NCI-H82 treated with DMSO at 0.1 percent for 48 hours (cell line): ENCODE measurements around the gene PRDX1.
A peak's percentile ranks its signal among the peaks of the same experiment; 100 is the strongest.

Experiments
- DNase-seq: peaks from one replicate; lab custom pipeline; 2025; ENCODE audit not compliant: unreplicated experiment; lab: John Stamatoyannopoulos, UW

Gene PRDX1

GRCh38 chr1:45521413-45522323 is at the start of gene PRDX1:
TSS of gene PRDX1 (minus strand) at chr1:45521884. CDS start at chr1:45519043, 2,841 bp downstream.
- peak; percentile 94 for DNase-seq

DNA sequence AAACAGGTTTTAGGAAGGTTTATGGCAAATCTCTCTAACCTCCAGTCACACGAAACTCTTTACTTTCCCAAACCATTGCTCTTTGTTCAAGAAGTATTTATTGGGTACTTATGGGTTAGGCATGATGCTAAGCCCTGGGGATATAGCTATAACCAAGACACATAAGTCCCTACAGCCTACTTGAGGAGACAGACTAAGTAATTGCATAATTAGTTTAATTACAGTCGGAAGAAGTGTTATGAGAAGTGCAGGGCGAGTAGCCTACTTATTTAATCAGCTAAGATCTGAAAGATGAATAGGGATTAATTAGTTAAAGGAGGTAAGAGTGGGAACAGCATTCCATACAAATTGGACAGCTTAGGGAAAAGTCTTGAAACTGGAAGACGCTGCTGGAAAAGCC is 48.9 kb upstream of the PRDX1 start:
- no peak for DNase-seq

GRCh38 chr1:45569962-45570581 is 48.4 kb upstream of the PRDX1 start:
- peak; percentile 54 for DNase-seq

GRCh38 chr1:45569571-45569961 is 47.9 kb upstream of the PRDX1 start:
- DNase-seq = no peak

GRCh38 chr1:45568421-45568820 is 46.7 kb upstream of the PRDX1 start:
- DNase-seq = no peak

- DNase-seq = no peak
Measured at GRCh38 chr1:45567911-45568310, 46.2 kb upstream of the PRDX1 start.

DNA sequence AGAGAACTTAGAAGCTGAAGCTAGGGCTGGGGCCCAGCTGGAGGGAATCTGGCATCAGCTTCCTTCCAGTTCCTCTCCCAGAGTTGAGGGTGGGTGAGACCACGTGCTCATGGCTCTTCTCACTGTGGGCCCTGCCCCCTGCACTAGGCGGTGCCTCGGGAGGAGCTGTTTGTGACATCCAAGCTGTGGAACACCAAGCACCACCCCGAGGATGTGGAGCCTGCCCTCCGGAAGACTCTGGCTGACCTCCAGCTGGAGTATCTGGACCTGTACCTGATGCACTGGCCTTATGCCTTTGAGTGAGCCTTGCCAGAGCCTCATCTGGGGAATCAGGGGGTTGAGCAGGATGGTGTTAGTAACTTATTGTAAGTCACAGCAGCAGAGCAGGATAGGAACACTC is 45.0 kb upstream of the PRDX1 start:
- DNase-seq = no peak

DNA sequence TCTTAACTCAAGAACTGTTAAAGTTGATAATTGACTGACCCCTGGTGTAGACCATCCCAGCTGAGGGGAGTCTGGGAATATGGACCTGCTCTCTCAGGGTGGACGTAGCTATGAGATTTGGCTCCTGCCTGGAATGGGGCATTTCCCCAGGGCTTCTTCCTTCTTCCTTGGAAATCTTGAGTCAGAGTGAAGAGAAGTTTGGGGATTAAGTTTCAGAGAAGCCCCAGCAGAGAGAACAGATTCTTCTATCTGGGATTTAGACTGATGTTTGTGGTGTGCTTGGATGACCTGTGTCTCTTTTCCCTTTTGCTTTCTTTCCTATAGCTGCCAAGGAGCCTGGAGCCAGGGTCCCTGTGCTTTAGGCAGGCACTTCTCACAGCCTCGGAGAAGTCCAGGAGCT is 42.2 kb upstream of the PRDX1 start:
- DNase-seq = no peak

GRCh38 chr1:45557422-45557944 is 35.8 kb upstream of the PRDX1 start:
- DNase-seq = no peak

DNA sequence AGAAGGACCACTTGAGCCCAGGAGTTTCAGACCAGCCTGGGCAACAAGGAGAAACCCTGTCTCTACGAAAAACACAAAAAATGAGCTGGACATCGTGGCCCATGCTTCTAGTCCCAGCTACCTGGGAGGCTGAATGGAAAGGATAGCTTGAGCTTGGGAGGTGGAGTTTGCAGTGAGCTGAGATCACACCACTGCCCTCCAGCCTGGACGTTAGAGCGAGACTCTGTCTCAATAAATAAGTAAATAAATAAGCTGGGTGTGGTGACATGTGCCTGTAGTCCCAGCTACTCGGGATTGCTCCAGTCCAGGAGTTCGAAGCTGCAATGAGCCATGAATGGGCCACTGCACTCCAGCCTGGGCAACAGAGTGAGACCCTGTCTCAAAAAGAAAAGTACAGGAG is 32.5 kb upstream of the PRDX1 start:
- DNase-seq = no peak

DNA sequence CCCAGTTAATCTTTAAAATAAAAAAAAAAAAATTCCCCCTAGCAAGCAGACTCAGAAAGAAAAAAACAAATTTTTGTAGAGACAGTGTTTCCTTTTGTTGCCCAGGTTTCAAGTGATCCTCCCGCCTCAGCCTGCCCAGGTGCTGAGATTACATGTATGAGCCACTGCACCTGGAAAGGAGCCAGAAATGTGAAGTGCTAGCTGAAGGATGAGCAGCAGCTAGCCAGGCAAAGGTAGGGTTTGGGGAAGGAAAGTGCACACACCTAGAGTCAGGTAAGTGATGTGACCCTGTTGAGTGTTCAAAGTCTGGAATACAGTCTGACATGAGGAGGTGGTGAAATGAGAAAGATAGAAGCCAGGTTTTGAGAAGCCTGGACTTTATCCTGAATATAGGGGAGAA is 30.6 kb upstream of the PRDX1 start:
- no peak for DNase-seq

DNA sequence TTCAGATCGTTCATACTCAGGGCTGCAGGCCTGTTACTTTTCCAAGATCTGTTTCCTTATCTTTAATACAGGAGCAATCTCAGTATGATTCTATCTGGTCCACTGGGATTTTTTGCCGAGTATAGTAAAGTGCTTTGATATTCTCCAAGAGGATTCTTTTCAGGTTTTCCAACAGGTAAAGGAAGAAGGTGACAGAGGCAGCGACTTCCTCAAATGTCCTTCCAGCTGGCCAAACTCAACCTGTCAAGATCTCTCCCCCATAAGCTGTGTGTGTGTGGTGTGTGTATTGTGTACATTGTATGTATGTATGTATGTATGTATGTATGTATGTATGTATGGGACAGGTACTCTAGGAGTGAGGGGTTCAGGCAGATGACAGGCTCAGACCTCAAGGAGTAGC is 30.0 kb upstream of the PRDX1 start:
- DNase-seq = no peak

DNA sequence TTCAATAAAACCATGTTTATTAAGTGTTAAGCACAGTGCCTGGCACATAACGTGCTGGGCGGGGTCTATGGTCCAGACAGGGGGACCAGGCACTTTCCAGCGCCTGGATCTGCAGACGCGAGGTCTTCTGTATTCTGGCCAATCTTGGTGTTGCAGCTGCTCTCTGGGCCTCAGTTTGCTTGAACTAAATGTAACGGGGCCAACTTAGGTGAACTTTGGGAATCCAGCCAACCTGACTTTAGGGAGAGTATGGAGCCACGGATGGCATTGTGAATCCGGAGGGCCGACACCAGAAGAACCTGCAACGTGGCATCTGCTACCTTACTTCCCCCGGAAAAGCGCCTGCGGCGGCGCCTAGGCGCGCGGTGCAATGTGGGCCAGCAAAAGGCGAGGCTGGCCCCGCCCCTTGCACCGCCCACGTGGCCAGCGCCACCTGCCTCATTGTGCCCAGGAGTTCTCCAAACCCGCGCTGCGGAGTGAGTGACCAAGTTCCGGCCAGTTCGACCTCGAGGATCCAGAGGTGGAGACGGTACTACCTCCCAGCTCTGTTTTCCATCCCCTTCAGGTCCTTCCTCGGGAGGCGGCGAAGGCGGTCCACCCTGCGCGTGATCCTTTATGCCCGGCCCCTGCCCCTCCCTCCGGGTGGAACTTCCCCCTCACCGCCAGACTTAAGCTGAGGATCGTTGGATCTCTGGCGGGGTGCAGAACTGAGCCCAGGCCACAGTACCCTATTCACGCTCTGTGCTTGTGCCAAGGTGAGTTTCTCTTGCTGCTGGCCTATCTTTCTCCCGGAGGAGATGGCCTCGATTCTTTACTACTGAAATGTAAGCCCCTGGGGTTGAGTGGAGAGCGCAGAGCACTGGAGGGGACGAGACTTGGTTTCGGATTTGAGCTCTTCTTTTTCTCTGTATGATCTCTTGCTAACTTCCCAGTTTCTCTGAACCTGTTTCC is 29.0 kb upstream of the PRDX1 start, which contains the start of gene AKR1A1:
AKR1A1 (plus strand) TSS at position 426 of the 951 bp plus-strand sequence. CDS start 10,969 bp downstream, outside the sequence.
- DNase-seq = peak; percentile 84

GRCh38 chr1:45545553-45546310 is 24.0 kb upstream of the PRDX1 start:
- no peak for DNase-seq

DNA sequence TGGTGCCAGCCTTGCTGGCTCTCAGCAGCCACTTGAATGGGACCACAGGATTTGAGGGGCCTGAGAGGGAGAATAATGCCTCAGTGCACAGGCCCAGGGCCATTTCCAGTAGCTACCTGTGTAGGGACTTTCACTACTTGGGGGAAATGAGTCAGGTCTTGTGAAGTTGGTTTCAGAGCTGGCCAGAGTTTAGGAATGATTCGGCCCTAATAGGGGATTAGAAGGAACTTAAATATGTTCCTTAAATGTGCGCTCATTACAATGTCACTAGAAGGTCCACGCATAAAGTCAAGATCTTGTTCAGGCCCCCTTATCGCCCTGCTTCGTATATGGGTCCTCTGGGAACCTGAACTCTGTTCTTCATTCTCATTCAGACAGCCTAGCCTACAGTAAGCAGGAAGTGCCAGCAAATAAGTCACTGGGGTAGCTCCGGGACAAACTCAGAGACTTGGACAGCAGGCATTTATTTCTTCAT is 23.4 kb upstream of the PRDX1 start:
- DNase-seq = no peak

- DNase-seq = no peak
Measured at GRCh38 chr1:45544530-45544929, 22.8 kb upstream of the PRDX1 start.

- no peak for DNase-seq
Measured at GRCh38 chr1:45543581-45544417, 22.1 kb upstream of the PRDX1 start.

- DNase-seq = no peak
Measured at GRCh38 chr1:45542591-45542990, 20.9 kb upstream of the PRDX1 start.

- no peak for DNase-seq
Measured at GRCh38 chr1:45541193-45541592, 19.5 kb upstream of the PRDX1 start.
